ENCODE results near the gene NCKIPSD.
"Not testable (repeated sequence)": the region's sequence is repeated elsewhere in the genome, so short reads cannot be mapped to it uniquely, and the experiment has no call there.

NCKIPSD gene

GRCh38 chr3:48685603-48686511 lies at the start of gene NCKIPSD:
NCKIPSD (minus strand) TSS chr3:48685915; CDS start chr3:48685807, 108 bp downstream.
- peak; percentile 95 for DNase-seq

GRCh38 chr3:48735075-48735767 lies 49.5 kb upstream of the NCKIPSD start:
- DNase-seq, result peak; percentile 52

GRCh38 chr3:48734541-48734940 lies 48.8 kb upstream of the NCKIPSD start:
- not testable (repeated sequence) for DNase-seq

- DNase-seq, result not testable (repeated sequence)
Observed at GRCh38 chr3:48733752-48734518, 48.2 kb upstream of the NCKIPSD start.

- DNase-seq, result no peak
Observed at GRCh38 chr3:48727511-48727910, 41.8 kb upstream of the NCKIPSD start.

GRCh38 chr3:48725185-48725855 lies 39.6 kb upstream of the NCKIPSD start:
- DNase-seq, result not testable (repeated sequence)

GRCh38 chr3:48723725-48724124 lies 38.0 kb upstream of the NCKIPSD start:
- DNase-seq, result no peak

GRCh38 chr3:48723293-48723692 lies 37.6 kb upstream of the NCKIPSD start:
- not testable (repeated sequence) for DNase-seq

- DNase-seq, result peak; percentile 95
Observed at GRCh38 chr3:48716982-48717746, 31.4 kb upstream of the NCKIPSD start, which contains the start of gene IP6K2. IP6K2 (minus strand) TSS chr3:48717221; CDS start chr3:48695291, 21,930 bp downstream.

GRCh38 chr3:48716508-48716981 lies 30.8 kb upstream of the NCKIPSD start:
- DNase-seq, result no peak

GRCh38 chr3:48715174-48715800 lies 29.6 kb upstream of the NCKIPSD start:
- DNase-seq, result peak; percentile 34

- no peak for DNase-seq
Observed at GRCh38 chr3:48711727-48712126, 26.0 kb upstream of the NCKIPSD start.

- DNase-seq, result no peak
Observed at GRCh38 chr3:48709051-48709461, 23.3 kb upstream of the NCKIPSD start.

- no peak for DNase-seq
Observed at GRCh38 chr3:48708481-48708889, 22.8 kb upstream of the NCKIPSD start.

- no peak for DNase-seq
Observed at GRCh38 chr3:48707157-48707556, 21.4 kb upstream of the NCKIPSD start.

GRCh38 chr3:48702320-48702920 lies 16.7 kb upstream of the NCKIPSD start:
- no peak for DNase-seq

GRCh38 chr3:48700731-48701405 lies 15.2 kb upstream of the NCKIPSD start:
- DNase-seq, result no peak

- DNase-seq, result no peak
Observed at GRCh38 chr3:48698891-48699290, 13.2 kb upstream of the NCKIPSD start.

GRCh38 chr3:48697952-48698351 lies 12.2 kb upstream of the NCKIPSD start:
- DNase-seq, result no peak

- no peak for DNase-seq
Observed at GRCh38 chr3:48696601-48697000, 10.9 kb upstream of the NCKIPSD start.
